ENCODE results near the gene POLA1.
"Not testable (repeated sequence)": the region's sequence is repeated elsewhere in the genome, so short reads cannot be mapped to it uniquely, and the experiment has no call there.

Gene POLA1

GRCh38 chrX:24863779-24864178 is 170.1 kb downstream of the POLA1 start:
- not testable (repeated sequence) for H3K4me3 ChIP-seq, H3K27ac ChIP-seq

- no peak overlapping the region for H3K27ac ChIP-seq
- no peak overlapping the region for H3K4me3 ChIP-seq
These were observed 176.4 kb downstream of the POLA1 start for GRCh38 chrX:24870143-24870542.

- H3K4me3 ChIP-seq = no peak overlapping the region
These were observed 181.0 kb downstream of the POLA1 start for GRCh38 chrX:24874604-24875247.

GRCh38 chrX:24876530-24877287 is 183.0 kb downstream of the POLA1 start:
- Histone ChIP-seq H3K4me3 (no peak overlapping the region), H3K27ac (no peak overlapping the region)

More at GRCh38 chrX:24874604-24875247, 181.0 kb downstream of the POLA1 start:
- no peak overlapping the region for H3K27ac ChIP-seq

- Histone ChIP-seq H3K27ac (no peak overlapping the region), H3K4me3 (no peak overlapping the region)
These were observed 183.6 kb downstream of the POLA1 start for GRCh38 chrX:24877288-24877664.

- no peak overlapping the region for H3K4me3 ChIP-seq
- no peak overlapping the region for H3K27ac ChIP-seq
These were observed 184.3 kb downstream of the POLA1 start for GRCh38 chrX:24877854-24878650.

GRCh38 chrX:24879679-24880078 is 186.0 kb downstream of the POLA1 start:
- no peak overlapping the region for H3K4me3 ChIP-seq
- no peak overlapping the region for H3K27ac ChIP-seq

- Histone ChIP-seq H3K27ac (no peak overlapping the region), H3K4me3 (no peak overlapping the region)
These were observed 193.2 kb downstream of the POLA1 start for GRCh38 chrX:24886916-24887315.

GRCh38 chrX:24890677-24891076 is 197.0 kb downstream of the POLA1 start:
- H3K27ac ChIP-seq = no peak overlapping the region
- H3K4me3 ChIP-seq = no peak overlapping the region

- no peak overlapping the region for H3K27ac ChIP-seq
- no peak overlapping the region for H3K4me3 ChIP-seq
These were observed 205.7 kb downstream of the POLA1 start for GRCh38 chrX:24899391-24899790.

GRCh38 chrX:24900234-24900633 is 206.5 kb downstream of the POLA1 start:
- no peak overlapping the region for H3K27ac ChIP-seq

GRCh38 chrX:24902806-24903205 is 209.1 kb downstream of the POLA1 start:
- Histone ChIP-seq H3K4me3 (no peak overlapping the region), H3K27ac (no peak overlapping the region)

More at GRCh38 chrX:24900234-24900633, 206.5 kb downstream of the POLA1 start:
- no peak overlapping the region for H3K4me3 ChIP-seq

GRCh38 chrX:24918715-24919114 is 225.0 kb downstream of the POLA1 start:
- Histone ChIP-seq H3K27ac (no peak overlapping the region), H3K4me3 (no peak overlapping the region)

- Histone ChIP-seq H3K4me3 (no peak overlapping the region), H3K27ac (no peak overlapping the region)
These were observed 227.1 kb downstream of the POLA1 start for GRCh38 chrX:24920769-24921168.

GRCh38 chrX:24925430-24925829 is 231.7 kb downstream of the POLA1 start:
- no peak overlapping the region for H3K27ac ChIP-seq

GRCh38 chrX:24927372-24927771 is 233.7 kb downstream of the POLA1 start:
- Histone ChIP-seq H3K27ac (no peak overlapping the region), H3K4me3 (no peak overlapping the region)

More at GRCh38 chrX:24925430-24925829, 231.7 kb downstream of the POLA1 start:
- H3K4me3 ChIP-seq = no peak overlapping the region

GRCh38 chrX:24928114-24928513 is 234.4 kb downstream of the POLA1 start:
- no peak overlapping the region for H3K4me3 ChIP-seq
- no peak overlapping the region for H3K27ac ChIP-seq

GRCh38 chrX:24934279-24934678 is 240.6 kb downstream of the POLA1 start:
- H3K27ac ChIP-seq = no peak overlapping the region
- no peak overlapping the region for H3K4me3 ChIP-seq

GRCh38 chrX:24945009-24945408 is 251.3 kb downstream of the POLA1 start:
- no peak overlapping the region for H3K27ac ChIP-seq
- H3K4me3 ChIP-seq = no peak overlapping the region

- Histone ChIP-seq H3K27ac (no peak overlapping the region), H3K4me3 (no peak overlapping the region)
These were observed 252.7 kb downstream of the POLA1 start for GRCh38 chrX:24946369-24946768.

GRCh38 chrX:24954732-24955131 is 261.0 kb downstream of the POLA1 start:
- Histone ChIP-seq H3K27ac (no peak overlapping the region), H3K4me3 (no peak overlapping the region)
